Activated gamma-delta T cell treated with anti-CD3 and anti-CD28 coated beads, Interleukin-2, amount 50 U/mL, for 16 hours (primary cell): Measurements from ENCODE around the gene LRRC15.

ENCODE experiments used
- DNase-seq: peaks from one replicate; pipeline ENCODE4 v3.0.0-alpha.2; 2020; ENCODE audit warnings: low read depth

The LRRC15 gene

DNA sequence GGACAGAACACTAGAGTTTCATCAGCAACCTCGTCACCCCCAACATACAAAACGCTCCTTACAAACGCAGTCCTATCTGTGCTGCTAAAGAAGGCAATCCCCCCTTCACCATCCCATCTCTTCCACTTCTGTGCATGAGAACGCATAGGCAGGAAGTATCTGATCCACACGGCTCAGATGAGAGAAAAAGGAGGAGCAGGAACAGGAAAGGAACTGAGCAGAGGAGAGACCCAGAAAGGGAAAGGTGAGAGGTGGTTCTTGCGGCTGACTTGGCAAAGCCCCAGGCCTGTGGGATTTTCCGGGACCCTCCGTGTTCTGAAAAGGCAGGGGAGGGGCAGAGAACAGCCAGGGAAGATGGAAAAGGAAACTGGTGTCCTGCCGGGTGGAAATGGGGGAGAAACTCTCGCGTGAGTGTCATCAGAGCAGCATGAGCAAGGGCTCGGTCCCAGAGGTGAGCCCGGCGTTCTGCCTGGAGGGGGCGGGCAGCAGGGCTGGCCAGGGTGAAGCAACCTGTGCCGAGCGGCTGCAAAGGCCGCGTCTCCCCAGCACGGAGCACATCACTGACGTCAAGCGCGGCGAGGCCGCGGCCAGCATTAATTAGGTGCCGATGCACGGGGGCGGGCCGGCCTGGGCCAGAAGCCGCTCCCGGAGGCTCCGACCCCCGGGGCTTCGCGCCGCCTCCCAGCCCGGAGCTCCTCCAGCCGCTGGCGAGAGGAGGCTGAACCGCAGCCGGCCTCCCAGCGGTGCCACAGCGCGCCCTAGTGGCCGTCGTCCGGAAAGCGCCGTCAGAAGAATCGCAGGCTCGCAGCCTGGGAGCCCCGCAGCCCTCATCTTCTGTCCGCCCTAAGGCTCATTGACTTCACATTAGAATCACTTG is 54.2 kb downstream of the LRRC15 start:
- peak; percentile 72 for DNase-seq

- DNase-seq: no peak
Measured at GRCh38 chr3:194314388-194315068, 55.0 kb downstream of the LRRC15 start.

DNA sequence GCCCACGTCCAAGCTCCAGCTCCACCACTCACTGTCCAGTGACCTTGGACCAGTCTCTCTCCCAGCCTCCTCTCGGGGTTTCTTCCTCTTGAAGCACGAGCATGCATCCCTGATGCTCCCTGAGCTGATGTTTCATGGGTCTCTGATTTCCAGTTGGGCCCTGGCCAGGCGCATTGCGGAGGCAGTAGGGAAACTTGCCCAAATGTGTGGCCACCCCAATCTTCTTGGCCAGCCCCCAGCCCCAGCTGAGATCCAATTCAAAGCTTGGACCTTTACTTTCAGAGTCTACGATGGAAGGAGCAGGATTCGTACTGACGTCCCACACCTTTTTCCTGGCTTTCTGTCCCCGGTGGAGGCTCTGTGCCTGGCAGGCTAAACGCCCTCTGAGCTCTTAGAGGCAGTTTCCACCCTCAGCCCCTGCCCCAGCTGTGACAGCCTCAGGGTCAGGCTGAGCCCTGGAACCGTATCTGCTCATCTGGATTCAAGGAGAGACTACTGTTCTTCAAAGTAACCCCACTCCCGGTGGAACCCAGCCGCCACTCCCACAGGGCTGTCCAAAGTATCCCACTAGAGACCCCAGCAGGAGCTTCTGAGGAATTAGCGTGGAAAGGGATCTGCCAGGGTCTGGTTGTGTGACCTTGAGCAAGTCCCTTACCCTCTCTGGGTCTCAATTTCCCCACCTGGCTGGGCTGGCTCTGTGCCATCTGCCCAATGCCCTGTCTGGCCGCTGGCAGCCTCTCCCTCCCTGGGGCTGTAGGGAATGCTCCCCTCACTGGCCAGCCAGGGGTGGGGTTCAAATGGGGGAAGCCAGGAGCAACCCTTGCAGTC is 55.8 kb downstream of the LRRC15 start:
- DNase-seq: no peak

- DNase-seq: no peak
Measured at GRCh38 chr3:194312743-194313281, 56.7 kb downstream of the LRRC15 start.

- no peak for DNase-seq
Measured at GRCh38 chr3:194312186-194312742, 57.3 kb downstream of the LRRC15 start.

- no peak for DNase-seq
Measured at GRCh38 chr3:194311000-194311399, 58.5 kb downstream of the LRRC15 start.

- no peak for DNase-seq
Measured at GRCh38 chr3:194310060-194310835, 59.3 kb downstream of the LRRC15 start.

DNA sequence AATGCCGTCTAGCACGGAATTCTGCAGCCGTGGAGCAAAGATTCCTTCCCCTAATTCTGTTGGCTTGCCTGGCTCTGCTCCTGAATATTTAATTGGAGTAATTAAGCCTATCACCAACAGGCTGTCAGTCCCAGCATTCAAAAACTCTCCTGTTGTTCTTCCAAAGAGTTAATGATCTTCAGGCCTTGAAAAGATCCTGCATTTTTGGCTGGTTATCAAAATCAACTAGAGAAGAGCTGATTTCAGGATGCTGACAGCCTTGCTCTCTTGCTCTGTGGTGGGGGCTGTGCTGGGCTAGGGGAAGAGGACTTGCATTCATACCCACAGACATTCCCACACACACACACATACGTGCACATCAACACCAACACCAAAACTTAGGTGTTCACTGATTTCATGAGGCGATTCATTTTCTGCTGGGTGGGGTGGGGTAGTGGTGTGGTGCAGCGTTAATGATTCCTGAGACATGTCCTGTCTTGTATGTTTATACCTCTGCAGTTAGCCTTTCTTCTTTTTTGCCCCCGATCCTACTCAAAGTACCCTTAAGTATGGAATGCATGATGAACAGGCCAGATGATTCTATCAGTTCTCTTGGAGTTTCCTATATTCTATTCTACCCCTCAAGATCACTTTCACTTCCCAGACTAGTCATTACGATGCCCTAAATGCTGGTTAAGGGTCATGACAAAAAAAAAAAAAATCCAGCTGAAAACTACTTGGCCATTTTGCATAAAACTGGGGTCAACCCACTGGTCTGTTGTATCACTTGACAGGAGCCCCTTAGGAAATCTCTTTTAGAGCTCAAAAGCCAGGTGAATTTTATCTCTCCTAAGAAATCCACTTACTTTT is 60.7 kb downstream of the LRRC15 start:
- DNase-seq: no peak

DNA sequence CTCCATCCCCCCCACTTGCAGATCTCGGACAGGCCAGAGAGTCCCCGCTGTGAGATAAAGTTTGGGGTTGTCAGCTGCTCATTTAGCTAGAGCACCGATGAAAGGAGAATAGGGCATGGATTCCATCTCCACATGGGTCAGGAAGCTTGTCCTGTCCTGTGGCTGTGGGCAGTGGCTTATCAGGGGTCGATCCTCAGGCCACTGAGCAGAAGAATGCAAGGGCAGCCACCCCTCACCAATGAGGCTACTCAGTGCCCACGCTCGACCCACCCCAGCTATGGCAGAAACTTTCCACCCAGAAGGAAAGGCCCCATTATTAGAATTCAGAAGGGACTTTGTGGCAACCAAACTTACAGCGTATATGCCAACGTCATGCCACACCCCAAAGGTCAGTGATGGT is 61.7 kb downstream of the LRRC15 start:
- DNase-seq: no peak

- DNase-seq: no peak
Measured at GRCh38 chr3:194306771-194307640, 62.5 kb downstream of the LRRC15 start.

GRCh38 chr3:194306109-194306686 is 63.3 kb downstream of the LRRC15 start:
- no peak for DNase-seq

- DNase-seq: no peak
Measured at GRCh38 chr3:194305356-194306108, 64.0 kb downstream of the LRRC15 start.
